Right lobe of liver (tissue), 6 donors: ENCODE data around the gene MTUS2. TPM values are rescaled to one million over a fixed set of nuclear protein-coding genes. Genes with fewer than 3 reads are reported as not detected.
"Not testable (repeated sequence)": the region's sequence is repeated elsewhere in the genome, so short reads cannot be mapped to it uniquely, and the experiment has no call there.

Experiments
- ATAC-seq, 4 donors: fragments of 200-7000 bp; cut with Tn5 transposase; one replicate each; pipeline ENCODE4 v1.9.1; 2020; ENCODE audit warnings: mild to moderate bottlenecking in 4 of 4, moderate library complexity in 4 of 4
- DNase-seq, 3 donors: peaks; one replicate each; pipeline ENCODE4 v3.0.0-alpha.2; 2020
- H3K27ac ChIP-seq, 3 donors: fragments of 200-600 bp; one replicate each; pipeline ENCODE4 v1.8.0; 2022
- H3K27me3 ChIP-seq, 2 donors: fragments of 200-600 bp; one replicate each; pipeline ENCODE4 v1.8.0; 2022
- H3K36me3 ChIP-seq, 4 donors: fragments of 200-600 bp; sonication (generic) in 1 of 4; one replicate each; pipeline versions ENCODE4 v1.5.1 to v1.8.0; 2017 to 2022; ENCODE audit warnings: control low read depth in 1 of 4
- H3K4me1 ChIP-seq, 4 donors: fragments of 200-600 bp; sonication (generic) in 1 of 4; one replicate each; pipeline versions ENCODE4 v1.5.1 to v1.8.0; 2017 to 2022; ENCODE audit warnings: control low read depth in 1 of 4
- H3K4me3 ChIP-seq, 3 donors: fragments of 200-600 bp; one replicate each; pipeline ENCODE4 v1.8.0; 2022
- H3K9me3 ChIP-seq, 4 donors: fragments of 200-600 bp; sonication (generic) in 1 of 4; one replicate each; pipeline versions ENCODE4 v1.5.1 to v1.8.0; 2017 to 2022; ENCODE audit warnings: control low read depth in 1 of 4
- CTCF ChIP-seq, 4 donors: fragments of 200-600 bp in 3 of 4; fragments of 450-650 bp in 1 of 4; IDR thresholded peaks; one replicate each; pipeline versions ENCODE4 v1.5.1 to v1.8.0; 2016 to 2022; ENCODE audit warnings: antibody characterized with exemption in 4 of 4, mild to moderate bottlenecking in 2 of 4
- POLR2A ChIP-seq: fragments of 450-650 bp; IDR thresholded peaks from one replicate; pipeline ENCODE4 v1.6.1; 2017; ENCODE audit warnings: antibody characterized with exemption, mild to moderate bottlenecking
- WGBS: methylation state at CpG from one replicate; pipeline ENCODE4 v1.1.6; 2018; ENCODE audit warnings: low coverage, low lambda C conversion rate; ENCODE audit not compliant: insufficient coverage; ENCODE audit errors: missing lambda C conversion rate; 5-methylcytosine and 5-hydroxymethylcytosine counted together
- intact Hi-C, 2 donors: fragments of 100-400 bp; cut with DNase I; formaldehyde crosslinking; loops; one replicate each; pipeline versions ENCODE4 v1.11.2 to v1.14.1; 2022
- total RNA-seq, 6 experiments: library from RNA; depleted of rRNA in 2 of 6; stranded (reverse); fragments of >200 nt in 2 of 6; fragmentation: NEBNext Ultra II Directional in 3 of 6; extraction: Animal tissue kit (Norgen Biotek cat#: 25700) in 3 of 6; gene quantifications; one replicate each; pipeline versions ENCODE4 v1.1.0 to v1.2.4, GENCODE V29; 2016 to 2023
- donor health status: DM: no; HTN: yes; CAD: no.
- donor health status: DM: no; HTN: no; CAD: no.
- donor health status: DM: no; HTN: no; CAD: no.
- donor health status: DM: no; HTN: yes; CAD: no.
- donor health status: DM: no; HTN: yes; CAD: no.

The MTUS2 gene
- total RNA-seq, 6 experiments from 2014 or later: 0.15 to 2.2 (median 0.98) TPM

- TF ChIP-seq CTCF (IDR thresholded peaks at IDR 0.05) (no peak), POLR2A (no peak)
- no peaks in the 10 kb centered on the region for H3K9me3 ChIP-seq
- no peak overlapping the region for H3K4me3 ChIP-seq
- ATAC-seq (no peak), DNase-seq (no peak)
- H3K27me3 ChIP-seq: no peaks in the 10 kb centered on the region
- WGBS: 100% methylated on average over 1 of the region's 1 CpG
- H3K36me3 ChIP-seq: no peaks in the 10 kb centered on the region
- intact Hi-C loops: no loop called here
- H3K27ac ChIP-seq: no peak overlapping the region
- no peaks in the 10 kb centered on the region for H3K4me1 ChIP-seq
Observed at GRCh38 chr13:29193083-29193482, 372.9 kb downstream of the MTUS2 start.

GRCh38 chr13:29195456-29195855 is 375.3 kb downstream of the MTUS2 start:
- no peaks in the 10 kb centered on the region for H3K4me1 ChIP-seq
- no peak for DNase-seq
- H3K4me3 ChIP-seq: no peak overlapping the region
- H3K27me3 ChIP-seq: no peaks in the 10 kb centered on the region
- intact Hi-C loops: no loop called here
- 56% methylated on average over 3 of the region's 3 CpGs for WGBS
- H3K36me3 ChIP-seq: no peaks in the 10 kb centered on the region
- no peak overlapping the region for H3K27ac ChIP-seq
- peak in 1 of 4 donors; percentile 36 for ATAC-seq
- H3K9me3 ChIP-seq: no peaks in the 10 kb centered on the region
- peak in 1 of 4 donors; percentile 2 for TF ChIP-seq CTCF (IDR thresholded peaks at IDR 0.05)
- no peak for TF ChIP-seq POLR2A

- TF ChIP-seq POLR2A (no peak), CTCF (IDR thresholded peaks at IDR 0.05) (no peak)
- no peak overlapping the region for H3K27ac ChIP-seq
- no peaks in the 10 kb centered on the region for H3K4me1 ChIP-seq
- ATAC-seq (no peak), DNase-seq (no peak)
- intact Hi-C loops: no loop called here
- H3K36me3 ChIP-seq: no peaks in the 10 kb centered on the region
- H3K27me3 ChIP-seq: no peaks in the 10 kb centered on the region
- H3K9me3 ChIP-seq: no peaks in the 10 kb centered on the region
- WGBS: 79% methylated on average over 2 of the region's 2 CpGs
- no peak overlapping the region for H3K4me3 ChIP-seq
Observed at GRCh38 chr13:29196409-29197074, 376.4 kb downstream of the MTUS2 start.

GRCh38 chr13:29202753-29203152 is 382.6 kb downstream of the MTUS2 start:
- ATAC-seq, H3K9me3 ChIP-seq, intact Hi-C loops, H3K36me3 ChIP-seq, H3K4me3 ChIP-seq, H3K4me1 ChIP-seq, DNase-seq, H3K27me3 ChIP-seq, H3K27ac ChIP-seq: not testable (repeated sequence)
- WGBS: 86% methylated on average over 3 of the region's 6 CpGs

GRCh38 chr13:29204651-29205050 is 384.5 kb downstream of the MTUS2 start:
- Histone ChIP-seq H3K27me3 (no peaks in the 10 kb centered on the region), H3K36me3 (no peaks in the 10 kb centered on the region), H3K4me3 (no peak overlapping the region), H3K9me3 (no peaks in the 10 kb centered on the region), H3K27ac (no peak overlapping the region), H3K4me1 (no peaks in the 10 kb centered on the region)
- DNase-seq (no peak), ATAC-seq (no peak)
- intact Hi-C loops: no loop called here
- 92% methylated on average over 2 of the region's 13 CpGs for WGBS
- TF ChIP-seq CTCF (IDR thresholded peaks at IDR 0.05): no peak
- no peak for TF ChIP-seq POLR2A
